HG02642 (cell line): ENCODE data around the gene TMEM106A.
"Not testable (repeated sequence)": the region's sequence is repeated elsewhere in the genome, so short reads cannot be mapped to it uniquely, and the experiment has no call there.

Experiments used
- ATAC-seq: cut with Tn5 transposase; IDR thresholded peaks from one replicate; pipeline ENCODE4 v1.9.1; 2021; ENCODE audit warnings: mild to moderate bottlenecking; ENCODE audit not compliant: unreplicated experiment, poor library complexity

The TMEM106A gene

DNA sequence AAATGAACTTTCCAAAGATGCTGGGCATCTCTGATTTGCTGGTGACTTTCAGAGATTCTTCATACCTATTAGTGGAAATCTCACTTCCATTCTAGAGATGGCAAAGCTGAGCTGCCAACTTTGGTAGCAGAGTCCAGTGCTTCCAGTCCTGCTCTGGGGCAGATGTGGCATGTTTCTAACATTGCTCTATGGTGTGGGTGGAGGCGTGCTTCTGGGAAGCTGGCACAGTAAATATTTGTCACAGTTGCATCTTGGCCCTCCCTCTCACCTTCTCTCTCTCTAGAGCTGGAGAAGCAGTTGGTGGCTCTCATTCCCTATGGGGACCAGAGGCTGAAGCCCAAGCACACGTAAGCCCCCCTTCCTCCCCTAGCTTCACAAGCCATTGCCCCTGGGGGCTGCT, 1.9 kb downstream of the TMEM106A start:
- ATAC-seq: no peak

DNA sequence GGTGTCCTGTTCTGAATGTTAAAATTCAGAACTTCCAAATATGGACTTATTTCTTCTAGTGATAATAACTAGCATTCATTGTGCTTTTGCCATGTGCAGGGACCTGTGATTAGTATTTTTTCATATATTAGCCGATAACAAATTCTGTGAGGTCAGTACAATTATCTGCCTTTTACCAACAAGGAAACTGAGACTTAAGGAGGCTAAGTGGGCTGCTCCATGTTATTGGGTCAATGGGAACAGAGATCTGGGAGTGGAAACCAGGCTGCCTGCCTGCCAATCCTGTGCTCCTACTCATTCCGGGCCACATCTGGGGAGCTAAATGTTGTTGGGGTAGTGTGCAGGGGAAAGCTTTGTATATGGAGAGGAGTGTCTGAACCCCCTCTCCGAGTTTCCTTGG, 3.7 kb downstream of the TMEM106A start:
- ATAC-seq: no peak

DNA sequence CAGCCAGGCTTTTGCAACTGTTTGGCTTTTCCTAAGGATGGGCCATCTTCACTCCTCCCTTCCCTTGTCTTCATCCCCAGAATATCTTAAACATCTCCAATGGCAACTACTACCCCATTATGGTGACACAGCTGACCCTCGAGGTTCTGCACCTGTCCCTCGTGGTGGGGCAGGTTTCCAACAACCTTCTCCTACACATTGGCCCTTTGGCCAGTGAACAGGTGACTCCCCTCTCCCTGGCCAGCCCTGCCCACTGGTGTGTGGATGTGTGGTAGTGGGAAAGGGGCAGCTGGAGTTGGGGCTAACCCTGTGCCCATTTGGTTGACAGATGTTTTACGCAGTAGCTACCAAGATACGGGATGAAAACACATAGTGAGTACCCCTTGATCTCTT, 4.7 kb downstream of the TMEM106A start:
- no peak for ATAC-seq

DNA sequence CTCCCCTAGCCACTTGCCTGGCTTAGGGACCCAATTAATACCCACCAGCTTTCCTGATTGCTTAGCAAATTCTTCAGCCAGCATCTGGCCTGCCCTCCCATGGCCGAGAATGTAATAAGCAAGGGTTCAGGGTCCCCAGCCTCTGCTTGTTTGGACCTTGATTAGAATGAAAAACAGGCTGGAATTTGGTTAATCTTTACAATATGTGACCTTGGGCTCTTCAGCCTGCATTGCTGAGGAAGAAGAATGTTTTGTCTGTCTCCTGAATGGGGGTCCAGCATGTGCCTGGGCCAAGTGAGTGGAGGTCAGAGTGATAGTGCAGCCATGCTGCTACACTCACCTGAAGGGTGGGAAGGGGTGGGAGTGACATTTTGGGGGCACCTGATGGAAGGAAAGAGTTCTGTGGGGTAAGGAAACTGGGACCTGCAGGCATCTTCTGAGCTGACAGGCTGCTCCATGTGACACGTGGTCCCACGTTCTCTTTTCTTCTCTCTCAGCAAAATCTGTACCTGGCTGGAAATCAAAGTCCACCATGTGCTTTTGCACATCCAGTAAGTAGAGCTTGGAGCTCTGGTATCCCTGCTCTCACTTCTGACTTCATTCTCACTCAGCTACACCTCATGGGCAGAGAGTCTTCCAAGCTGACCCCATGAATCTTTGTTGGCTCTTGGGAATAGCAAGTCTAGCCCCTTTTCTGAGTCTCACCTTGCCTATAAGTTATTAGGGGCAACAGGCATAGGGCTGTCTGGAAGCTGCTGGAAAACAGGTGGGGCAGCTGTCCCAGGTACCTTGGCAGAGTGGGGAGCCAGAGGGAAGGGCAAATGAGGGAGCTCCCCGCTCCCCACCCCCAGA, 5.3 kb downstream of the TMEM106A start:
- ATAC-seq: no peak

DNA sequence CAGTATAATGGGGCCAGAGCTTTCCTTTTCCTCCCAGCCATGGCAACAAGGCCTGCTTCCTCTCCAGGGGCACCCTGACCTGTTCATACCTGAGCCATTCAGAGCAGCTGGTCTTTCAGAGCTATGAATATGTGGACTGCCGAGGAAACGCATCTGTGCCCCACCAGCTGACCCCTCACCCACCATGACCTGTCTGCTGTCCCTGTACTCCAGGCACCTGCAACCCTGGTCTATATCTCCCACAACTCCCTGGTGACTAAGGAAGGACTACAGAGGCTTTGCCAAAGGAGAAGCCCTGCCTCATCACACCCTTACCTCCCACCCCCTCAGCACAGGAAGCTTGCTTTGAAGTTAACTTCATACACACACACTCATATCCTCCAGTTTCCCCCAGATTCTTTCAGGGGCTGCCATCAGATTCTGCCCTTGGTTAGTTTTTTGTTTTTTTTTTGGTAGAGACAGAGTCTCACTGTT, 6.0 kb downstream of the TMEM106A start:
- no peak for ATAC-seq

DNA sequence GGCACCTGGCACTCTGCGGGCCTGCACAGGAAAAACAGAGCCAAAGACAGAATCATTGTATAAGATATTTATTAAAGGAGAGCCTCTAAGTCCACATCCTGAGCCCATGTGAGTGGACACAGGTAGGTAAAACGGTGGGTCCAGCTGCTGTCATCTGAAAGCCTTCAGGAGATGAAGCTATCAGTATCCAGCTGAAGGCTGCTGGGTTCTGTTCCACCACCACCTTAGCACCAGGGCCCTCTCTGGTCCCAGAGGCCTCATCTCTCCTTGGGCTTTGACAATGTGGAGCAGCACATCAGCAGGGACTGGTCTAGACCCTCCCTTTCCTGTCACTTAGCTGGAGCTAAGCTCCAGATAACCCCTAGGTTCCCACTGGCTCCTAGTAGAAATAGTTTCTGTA, 7.3 kb downstream of the TMEM106A start:
- ATAC-seq: no peak

DNA sequence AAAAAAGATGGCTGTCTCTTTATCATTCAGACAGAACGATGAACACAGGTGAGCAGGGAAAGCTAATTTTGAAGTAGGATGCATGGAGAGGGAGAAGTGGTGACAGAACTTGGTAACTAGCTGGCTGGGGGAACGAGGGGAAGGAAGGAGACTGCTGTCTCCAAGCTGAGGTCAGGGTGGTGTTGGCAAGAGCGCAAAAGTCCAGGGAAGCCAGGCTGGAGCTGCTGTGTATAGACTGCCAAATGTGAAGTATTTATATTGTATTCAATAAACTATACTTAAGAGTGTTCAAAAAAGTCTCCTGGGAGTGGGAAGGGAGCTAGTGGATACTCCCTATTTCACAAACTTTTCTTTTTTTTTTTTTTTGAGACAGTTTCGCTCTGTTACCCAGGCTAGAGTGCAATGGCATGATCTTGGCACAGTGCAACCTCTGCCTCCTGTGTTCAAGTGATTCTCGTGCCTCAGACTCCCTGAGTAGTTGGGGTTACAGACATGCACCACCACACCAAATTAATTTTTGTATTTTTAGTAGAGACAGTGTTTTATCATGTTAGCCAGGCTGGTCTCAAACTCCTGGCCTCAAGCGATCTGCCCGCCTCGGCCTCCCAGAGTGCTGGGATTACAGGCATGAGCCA, 8.2 kb downstream of the TMEM106A start:
- ATAC-seq: no peak

DNA sequence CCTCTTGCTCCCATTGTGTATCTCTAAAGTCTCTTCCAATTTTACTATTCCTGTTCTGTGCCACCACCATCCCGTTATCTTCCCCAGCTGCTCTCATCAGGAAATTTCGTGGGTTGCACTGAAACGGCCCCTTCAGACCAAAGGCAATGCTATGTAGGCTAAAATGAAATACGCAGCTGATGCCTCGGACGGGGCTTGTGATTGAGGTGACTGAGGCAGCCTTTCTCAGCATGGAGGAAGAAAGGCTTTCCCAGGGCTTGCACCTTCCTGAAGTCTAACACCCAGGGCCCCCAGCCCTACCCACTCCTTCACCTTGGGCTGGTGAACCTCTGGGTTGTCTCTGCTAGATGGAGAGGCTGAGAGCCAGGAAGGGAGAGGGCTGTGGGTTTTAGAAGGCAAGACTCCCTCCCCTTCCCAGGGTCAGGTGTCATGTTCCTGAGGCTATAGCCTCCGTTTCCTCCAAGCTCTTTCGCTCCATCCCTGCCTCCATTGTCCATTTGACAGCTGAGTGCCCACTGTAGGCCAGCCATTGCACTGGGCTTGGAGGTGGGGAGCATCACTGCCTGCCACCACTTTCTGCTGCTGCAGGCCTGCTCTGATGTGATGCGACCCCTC, 8.9 kb downstream of the TMEM106A start:
- no peak for ATAC-seq

DNA sequence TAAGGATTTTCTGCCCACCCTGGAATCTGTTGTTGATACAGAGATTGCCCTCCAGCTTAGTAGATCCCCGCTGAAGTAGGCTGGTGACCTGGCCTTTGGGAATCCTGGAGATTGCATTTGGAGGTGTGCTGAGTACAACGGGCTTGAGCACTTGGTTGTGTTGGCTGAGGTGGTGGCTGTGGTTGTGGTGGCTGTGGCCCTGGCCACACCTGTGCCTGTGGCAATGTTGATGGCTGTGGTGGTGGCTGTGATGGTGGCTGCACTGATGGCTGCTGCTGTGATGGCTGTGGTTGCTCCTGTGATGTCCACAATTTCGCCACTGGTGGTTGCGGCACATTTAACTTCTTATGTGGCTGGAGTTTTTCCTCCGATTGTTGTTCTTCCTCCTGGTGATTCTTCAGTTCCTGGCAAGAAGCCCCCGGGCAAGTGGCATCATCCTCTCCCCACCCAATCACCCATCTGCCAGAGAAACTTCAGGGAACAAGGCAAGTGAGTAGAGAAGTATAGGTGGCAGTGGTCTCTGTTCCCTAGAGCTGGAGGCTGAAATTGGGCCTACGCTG, 12.6 kb downstream of the TMEM106A start:
- ATAC-seq: no peak

DNA sequence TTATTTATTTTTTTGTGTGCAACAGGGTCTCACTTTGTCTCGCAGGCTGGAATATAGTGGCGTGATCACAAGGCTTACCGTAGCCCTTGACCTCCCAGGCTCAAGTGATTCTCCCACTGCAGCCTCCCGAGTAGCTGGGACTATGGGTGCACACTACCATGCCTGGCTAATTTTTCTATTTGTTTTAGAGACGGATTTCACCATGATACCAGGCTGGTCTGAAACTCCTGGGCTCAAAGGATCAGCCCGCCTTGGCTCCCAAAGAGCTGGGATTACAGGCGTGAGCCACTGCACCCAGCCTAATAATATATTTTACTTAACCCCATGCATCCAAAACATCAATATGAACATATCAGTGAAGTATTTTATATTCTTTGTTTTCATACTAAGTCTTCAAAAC, 14.7 kb downstream of the TMEM106A start:
- ATAC-seq: no peak

DNA sequence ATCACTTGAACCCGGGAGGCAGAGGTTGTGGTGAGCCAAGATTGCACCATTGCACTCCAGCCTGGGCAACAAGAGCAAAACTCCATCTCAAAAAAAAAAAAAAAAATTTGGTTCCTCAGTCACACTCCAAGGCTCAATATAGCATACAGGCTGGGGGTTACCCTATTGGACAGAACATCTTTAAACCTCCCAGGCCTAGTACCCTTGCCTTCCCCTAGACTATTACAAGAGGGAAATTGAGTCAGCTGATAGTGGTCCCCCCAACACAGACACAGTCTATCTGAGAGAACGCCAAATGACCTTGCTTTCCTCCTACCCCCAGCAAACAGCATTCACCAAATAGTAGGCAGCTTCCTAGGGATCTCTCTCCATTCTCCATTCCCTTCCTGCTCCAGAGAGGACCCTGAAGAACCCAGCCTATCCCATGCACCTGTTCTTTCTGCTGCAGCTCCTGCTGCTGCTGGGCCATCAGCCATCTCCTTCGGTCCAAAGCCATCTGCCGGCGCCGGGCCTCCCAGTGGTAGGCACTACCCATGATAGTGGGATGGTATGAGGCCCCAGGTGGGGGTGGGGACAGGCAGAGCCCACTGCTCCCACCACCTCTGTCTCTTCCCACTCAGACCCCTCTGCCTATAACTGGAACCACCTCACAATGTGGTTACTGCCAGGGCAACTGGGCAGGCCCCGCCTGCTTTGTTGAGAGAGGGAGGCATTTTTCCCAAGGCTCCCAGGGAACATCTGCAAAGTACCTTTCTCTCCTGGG, 16.5 kb downstream of the TMEM106A start, which contains the start of gene CCDC200:
CCDC200 (minus strand) TSS at position 604 of the 763 bp plus-strand sequence; CDS start at position 535, 69 bp downstream.
- not testable (repeated sequence) for ATAC-seq

DNA sequence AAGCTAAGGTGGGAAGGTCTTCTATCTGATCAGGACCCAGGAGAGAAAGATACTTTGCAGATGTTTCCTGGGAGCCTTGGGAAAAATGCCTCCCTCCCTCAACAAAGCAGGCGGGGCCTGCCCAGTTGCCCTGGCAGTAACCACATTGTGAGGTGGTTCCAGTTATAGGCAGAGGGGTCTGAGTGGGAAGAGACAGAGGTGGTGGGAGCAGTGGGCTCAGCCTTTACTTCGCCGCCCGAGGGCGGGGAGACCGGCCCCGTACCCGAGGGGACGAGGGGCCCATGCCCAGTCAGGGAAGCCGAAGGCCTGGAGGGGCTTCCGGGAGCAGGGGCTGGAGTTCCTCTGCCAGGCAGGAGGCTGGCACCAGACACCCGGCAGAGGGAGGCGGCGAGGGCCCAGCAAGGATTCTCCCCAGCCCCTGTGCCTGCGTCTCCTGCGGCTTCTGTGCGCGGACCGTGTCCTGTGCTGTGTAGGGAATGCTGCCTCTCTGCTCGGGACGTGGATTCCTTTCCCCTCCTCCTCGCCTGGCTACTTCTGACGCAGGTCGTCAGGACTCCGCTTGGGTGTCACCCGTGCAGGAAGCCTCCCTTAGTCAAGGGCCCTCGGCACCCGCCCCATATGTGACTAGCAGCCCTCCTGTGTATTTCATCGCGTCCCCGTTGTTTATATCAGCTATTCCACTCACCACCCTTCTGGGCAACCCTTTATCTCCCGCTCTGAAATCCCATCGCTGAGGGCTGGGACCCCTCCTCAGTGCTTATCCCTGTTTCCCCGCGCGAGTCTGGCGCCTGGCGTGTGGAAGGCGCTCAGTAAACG, 19.7 kb downstream of the TMEM106A start:
- ATAC-seq: not testable (repeated sequence)

DNA sequence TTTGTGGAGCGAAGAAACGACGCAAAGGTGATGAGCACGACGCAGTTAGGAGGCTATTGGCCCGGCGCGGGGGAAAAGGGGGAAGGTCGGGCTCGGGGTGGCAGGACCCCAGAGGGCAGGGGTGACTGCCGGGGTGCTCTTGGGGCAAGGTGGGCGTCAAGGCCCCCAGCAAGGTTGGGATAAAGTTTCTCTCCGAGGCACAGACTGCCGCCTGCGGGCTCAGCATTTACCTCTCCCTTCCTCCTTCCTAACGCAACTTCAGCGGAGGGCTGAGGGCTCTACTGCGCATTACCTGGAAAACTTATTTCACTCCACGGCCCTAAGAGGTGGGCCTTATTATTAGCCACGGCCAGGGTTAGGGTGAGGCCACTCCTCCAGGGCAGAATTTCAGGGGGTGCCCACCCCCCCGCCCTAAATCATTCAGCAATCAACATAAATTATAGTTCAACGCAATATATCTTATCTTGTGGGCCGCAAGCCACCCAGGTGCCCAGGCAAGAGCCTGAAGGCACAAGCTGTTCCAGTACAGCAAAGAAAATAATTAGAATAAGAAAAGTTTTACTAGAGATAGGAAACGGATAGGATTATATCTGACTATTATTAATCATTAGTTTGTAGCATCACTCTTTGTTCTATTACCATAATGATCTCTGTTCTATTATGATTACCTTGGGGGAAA, 20.5 kb downstream of the TMEM106A start:
- not testable (repeated sequence) for ATAC-seq

DNA sequence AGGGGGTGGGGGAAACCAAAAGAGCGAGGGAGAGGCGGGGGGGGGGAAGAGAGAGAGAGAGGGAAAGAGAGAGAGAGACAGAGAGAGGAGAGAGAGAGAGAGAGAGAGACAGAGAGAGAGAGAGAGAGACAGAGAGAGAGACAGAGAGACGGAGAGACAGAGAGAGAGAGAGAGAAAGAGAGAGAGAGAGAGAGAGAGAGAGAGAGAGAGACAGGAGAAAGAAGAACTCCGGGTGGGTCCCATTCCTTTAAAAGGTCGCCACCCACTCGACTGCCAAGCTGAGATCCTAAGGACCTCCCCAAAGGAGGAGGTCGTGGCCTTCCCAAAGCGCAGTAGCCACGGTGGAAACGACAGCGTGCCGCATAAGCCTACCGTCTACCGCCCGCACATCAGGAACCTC, 21.6 kb downstream of the TMEM106A start:
- not testable (repeated sequence) for ATAC-seq

DNA sequence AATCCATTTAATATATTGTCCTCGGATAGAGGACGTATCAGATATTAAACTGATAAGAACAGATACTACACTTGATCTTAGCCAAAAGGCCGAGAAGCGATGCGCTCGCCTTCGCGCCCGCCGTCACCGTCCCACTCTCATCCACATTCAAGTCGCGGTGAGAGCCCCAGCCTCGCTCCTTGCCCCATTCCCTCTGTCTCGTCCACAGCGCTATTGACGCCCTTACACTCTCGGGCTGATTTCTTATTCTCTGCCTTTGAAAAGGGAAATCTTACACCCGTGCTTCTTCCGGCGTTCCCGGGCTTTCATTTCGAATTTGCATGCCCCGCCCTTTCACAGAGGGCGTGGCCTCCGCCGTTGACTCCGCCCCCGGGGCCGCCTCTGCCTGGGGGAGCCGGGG, 22.2 kb downstream of the TMEM106A start, which contains the start of gene RNU2-1:
RNU2-1 (minus strand) TSS at position 101 of the 400 bp plus-strand sequence.
- not testable (repeated sequence) for ATAC-seq

DNA sequence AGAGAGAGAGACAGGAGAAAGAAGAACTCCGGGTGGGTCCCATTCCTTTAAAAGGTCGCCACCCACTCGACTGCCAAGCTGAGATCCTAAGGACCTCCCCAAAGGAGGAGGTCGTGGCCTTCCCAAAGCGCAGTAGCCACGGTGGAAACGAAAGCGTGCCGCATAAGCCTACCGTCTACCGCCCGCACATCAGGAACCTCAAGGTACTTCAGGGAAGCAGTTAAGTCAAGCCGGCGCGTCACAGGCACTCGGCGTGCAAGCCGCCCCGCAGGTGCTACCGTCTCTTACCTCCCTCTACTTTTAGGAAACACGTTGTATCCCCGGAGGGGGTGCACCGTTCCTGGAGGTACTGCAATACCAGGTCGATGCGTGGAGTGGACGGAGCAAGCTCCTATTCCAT, 27.9 kb downstream of the TMEM106A start:
- ATAC-seq: not testable (repeated sequence)

DNA sequence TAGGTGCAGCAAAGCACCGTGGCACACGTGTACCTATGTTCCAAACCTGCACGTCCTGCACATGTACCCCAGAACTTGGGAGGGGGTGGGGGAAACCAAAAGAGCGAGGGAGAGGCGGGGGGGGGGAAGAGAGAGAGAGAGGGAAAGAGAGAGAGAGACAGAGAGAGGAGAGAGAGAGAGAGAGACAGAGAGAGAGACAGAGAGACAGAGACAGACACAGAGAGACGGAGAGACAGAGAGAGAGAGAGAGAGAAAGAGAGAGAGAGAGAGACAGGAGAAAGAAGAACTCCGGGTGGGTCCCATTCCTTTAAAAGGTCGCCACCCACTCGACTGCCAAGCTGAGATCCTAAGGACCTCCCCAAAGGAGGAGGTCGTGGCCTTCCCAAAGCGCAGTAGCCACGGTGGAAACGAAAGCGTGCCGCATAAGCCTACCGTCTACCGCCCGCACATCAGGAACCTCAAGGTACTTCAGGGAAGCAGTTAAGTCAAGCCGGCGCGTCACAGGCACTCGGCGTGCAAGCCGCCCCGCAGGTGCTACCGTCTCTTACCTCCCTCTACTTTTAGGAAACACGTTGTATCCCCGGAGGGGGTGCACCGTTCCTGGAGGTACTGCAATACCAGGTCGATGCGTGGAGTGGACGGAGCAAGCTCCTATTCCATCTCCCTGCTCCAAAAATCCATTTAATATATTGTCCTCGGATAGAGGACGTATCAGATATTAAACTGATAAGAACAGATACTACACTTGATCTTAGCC, 29.1 kb downstream of the TMEM106A start:
- not testable (repeated sequence) for ATAC-seq

DNA sequence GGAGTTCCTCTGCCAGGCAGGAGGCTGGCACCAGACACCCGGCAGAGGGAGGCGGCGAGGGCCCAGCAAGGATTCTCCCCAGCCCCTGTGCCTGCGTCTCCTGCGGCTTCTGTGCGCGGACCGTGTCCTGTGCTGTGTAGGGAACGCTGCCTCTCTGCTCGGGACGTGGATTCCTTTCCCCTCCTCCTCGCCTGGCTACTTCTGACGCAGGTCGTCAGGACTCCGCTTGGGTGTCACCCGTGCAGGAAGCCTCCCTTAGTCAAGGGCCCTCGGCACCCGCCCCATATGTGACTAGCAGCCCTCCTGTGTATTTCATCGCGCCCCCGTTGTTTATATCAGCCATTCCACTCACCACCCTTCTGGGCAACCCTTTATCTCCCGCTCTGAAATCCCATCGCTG, 34.8 kb downstream of the TMEM106A start:
- not testable (repeated sequence) for ATAC-seq
